Right lobe of liver (tissue), 4 donors: ENCODE measurements around the gene DDIT4L.

Experiments
- CTCF ChIP-seq, 4 donors: fragments of 200-600 bp in 3 of 4; fragments of 450-650 bp in 1 of 4; IDR thresholded peaks; one replicate each; pipeline versions ENCODE4 v1.5.1 to v1.8.0; 2016 to 2022; ENCODE audit warnings: antibody characterized with exemption in 4 of 4, mild to moderate bottlenecking in 2 of 4
- POLR2A ChIP-seq: fragments of 450-650 bp; IDR thresholded peaks from one replicate; pipeline ENCODE4 v1.6.1; 2017; ENCODE audit warnings: antibody characterized with exemption, mild to moderate bottlenecking
- donor health status: DM: no; HTN: no; CAD: no.
- donor health status: DM: no; HTN: no; CAD: no.
- donor health status: DM: no; HTN: yes; CAD: no.

- TF ChIP-seq CTCF (IDR thresholded peaks at IDR 0.05) = no peak
- TF ChIP-seq POLR2A = no peak
These were observed 18.2 kb upstream of the DDIT4L start for GRCh38 chr4:100208459-100208858.
